GM19099 (cell line): ENCODE measurements around the gene CDH15.

Source experiments
- POLR2A ChIP-seq: IDR thresholded peaks from 3 replicates; pipeline ENCODE4 v1.6.1; 2011; ENCODE audit warnings: low read depth; ENCODE audit not compliant: insufficient read length; ENCODE audit errors: extremely low read depth

The CDH15 gene

GRCh38 chr16:89187032-89187769 is 15.7 kb downstream of the CDH15 start:
- no peak for TF ChIP-seq POLR2A

GRCh38 chr16:89187770-89188392 is 16.3 kb downstream of the CDH15 start:
- no peak for TF ChIP-seq POLR2A

- no peak for TF ChIP-seq POLR2A
Observed at GRCh38 chr16:89189358-89190025, 17.9 kb downstream of the CDH15 start.

DNA sequence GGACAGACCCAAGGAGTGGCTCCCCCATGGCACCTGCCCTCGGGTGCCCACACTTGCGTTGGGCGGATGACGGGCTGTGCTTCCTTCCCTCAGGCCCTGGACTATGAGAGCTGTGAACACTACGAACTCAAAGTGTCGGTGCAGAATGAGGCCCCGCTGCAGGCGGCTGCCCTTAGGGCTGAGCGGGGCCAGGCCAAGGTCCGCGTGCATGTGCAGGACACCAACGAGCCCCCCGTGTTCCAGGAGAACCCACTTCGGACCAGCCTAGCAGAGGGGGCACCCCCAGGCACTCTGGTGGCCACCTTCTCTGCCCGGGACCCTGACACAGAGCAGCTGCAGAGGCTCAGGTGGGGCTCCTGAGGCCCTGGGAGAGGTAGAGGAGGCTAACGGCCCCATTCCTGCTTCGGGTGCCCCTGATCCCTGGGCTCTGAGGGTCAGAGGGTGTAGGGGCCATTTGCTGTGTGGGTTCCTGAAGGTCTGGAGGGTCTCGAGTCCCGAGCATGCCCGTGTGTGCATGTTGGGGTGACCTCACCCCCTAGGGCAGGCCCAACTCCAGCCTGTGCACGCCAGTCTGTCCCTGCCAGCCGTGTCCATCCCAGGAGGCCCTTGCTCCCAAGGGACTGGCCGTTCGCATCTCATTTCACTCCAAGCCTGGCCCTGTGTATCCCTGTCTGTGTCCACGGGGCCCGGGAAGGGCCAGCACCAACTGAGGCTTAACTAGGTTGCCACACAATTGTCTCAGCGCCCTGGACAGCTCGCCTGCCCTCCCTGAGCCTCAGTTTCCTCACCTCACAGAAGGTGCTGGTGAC is 18.8 kb downstream of the CDH15 start:
- TF ChIP-seq POLR2A, result no peak

- TF ChIP-seq POLR2A, result no peak
Observed at GRCh38 chr16:89191033-89191900, 19.7 kb downstream of the CDH15 start.

DNA sequence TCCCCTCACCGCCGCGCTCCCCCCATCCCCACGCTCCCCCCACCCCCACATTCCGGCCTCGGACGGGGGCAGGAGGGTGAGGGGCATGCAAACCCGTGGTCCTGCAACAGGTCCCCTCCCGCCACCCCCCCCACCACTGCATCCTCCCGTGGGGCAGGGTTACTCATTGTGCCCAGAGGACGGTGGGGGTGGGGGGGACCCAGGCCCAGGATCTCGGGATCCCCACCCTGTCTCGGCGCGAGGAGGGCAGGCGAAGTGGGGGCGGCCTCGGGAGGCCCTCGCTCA is 20.3 kb downstream of the CDH15 start:
- TF ChIP-seq POLR2A, result no peak

GRCh38 chr16:89192956-89193575 is 21.5 kb downstream of the CDH15 start:
- no peak for TF ChIP-seq POLR2A

DNA sequence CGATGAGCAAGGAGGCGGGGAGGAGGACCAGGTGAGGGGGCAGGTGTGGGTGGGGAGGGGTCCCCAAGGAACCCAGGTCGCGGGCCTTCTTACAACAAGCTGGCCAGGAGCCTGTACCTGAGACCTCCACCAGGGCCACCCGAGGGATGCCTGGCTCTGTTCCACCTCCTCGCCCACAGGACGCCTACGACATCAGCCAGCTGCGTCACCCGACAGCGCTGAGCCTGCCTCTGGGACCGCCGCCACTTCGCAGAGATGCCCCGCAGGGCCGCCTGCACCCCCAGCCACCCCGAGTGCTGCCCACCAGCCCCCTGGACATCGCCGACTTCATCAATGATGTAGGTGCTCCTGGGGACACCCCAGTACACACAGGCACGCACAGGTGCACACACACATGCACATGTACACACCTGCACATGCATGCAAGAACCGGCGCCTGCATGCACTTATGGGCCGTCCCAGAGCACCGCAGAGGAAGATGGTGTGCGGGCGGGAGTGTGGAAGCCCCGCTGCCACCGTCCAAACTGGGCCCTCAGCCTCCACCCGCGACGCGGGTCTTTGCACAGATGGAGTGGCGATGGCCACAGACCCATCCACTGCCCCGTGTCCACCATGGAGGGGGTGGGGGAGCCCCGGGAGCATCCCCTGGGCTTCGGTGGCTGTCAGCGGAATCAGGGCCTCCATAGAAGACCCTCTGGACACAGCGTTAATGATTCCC is 22.2 kb downstream of the CDH15 start:
- TF ChIP-seq POLR2A, result no peak

GRCh38 chr16:89194340-89195311 is 23.1 kb downstream of the CDH15 start:
- TF ChIP-seq POLR2A, result no peak

- no peak for TF ChIP-seq POLR2A
Observed at GRCh38 chr16:89195521-89196171, 24.1 kb downstream of the CDH15 start.

- TF ChIP-seq POLR2A, result no peak
Observed at GRCh38 chr16:89197033-89197632, 25.6 kb downstream of the CDH15 start.
